Vagina (tissue), 2 donors: ENCODE data around the gene ARL6IP1. TPM values are rescaled to one million over a fixed set of nuclear protein-coding genes. Genes with fewer than 3 reads are reported as not detected.

Source experiments
- DNase-seq, 2 donors: peaks; one replicate each; pipeline ENCODE4 v3.0.0-alpha.2; 2017; ENCODE audit errors: extremely low spot score in 2 of 2
- H3K27ac ChIP-seq: fragments of 200-600 bp; sonication (generic); one replicate; pipeline ENCODE4 v1.5.1; 2019
- H3K27me3 ChIP-seq: fragments of 200-600 bp; sonication (generic); one replicate; pipeline ENCODE4 v1.5.1; 2019
- H3K36me3 ChIP-seq, 2 donors: fragments of 200-600 bp; sonication (generic); one replicate each; pipeline ENCODE4 v1.5.1; 2017 to 2019
- H3K4me1 ChIP-seq: fragments of 200-600 bp; sonication (generic); one replicate; pipeline ENCODE4 v1.5.1; 2019
- H3K4me3 ChIP-seq, 2 donors: fragments of 200-600 bp; sonication (generic); 1 replicate in 1 of 2; 2 replicates in 1 of 2; pipeline ENCODE4 v1.5.1; 2016 to 2019
- H3K9me3 ChIP-seq: fragments of 200-600 bp; sonication (generic); one replicate; pipeline ENCODE4 v1.5.1; 2019
- CTCF ChIP-seq, 3 experiments: fragments of 450-650 bp in 2 of 3; fragments of 200-600 bp in 1 of 3; sonication (generic) in 1 of 3; IDR thresholded peaks; one replicate each; pipeline ENCODE4 v1.5.1; 2017 to 2019; ENCODE audit warnings: antibody characterized with exemption in 3 of 3, mild to moderate bottlenecking in 2 of 3, moderate library complexity in 2 of 3
- POLR2A ChIP-seq, 2 donors: fragments of 450-650 bp; IDR thresholded peaks; one replicate each; pipeline ENCODE4 v1.6.1; 2017; ENCODE audit warnings: antibody characterized with exemption in 2 of 2, mild to moderate bottlenecking in 2 of 2, moderate library complexity in 2 of 2
- POLR2AphosphoS5 ChIP-seq, 2 donors: sonication (generic); formaldehyde crosslinking; IDR thresholded peaks; one replicate each; pipeline ENCODE4 v1.9.0; 2017; ENCODE audit warnings: antibody characterized with exemption in 2 of 2, mild to moderate bottlenecking in 2 of 2, low read depth in 1 of 2; ENCODE audit not compliant: insufficient read depth in 1 of 2
- intact Hi-C: fragments of 100-400 bp; cut with DNase I; formaldehyde crosslinking; loops from one replicate; pipeline ENCODE4 v1.15.1; 2023
- total RNA-seq: library from RNA; depleted of rRNA; stranded (reverse); fragments of >200 nt; gene quantifications from one replicate; pipeline ENCODE4 v1.2.3, GENCODE V29; 2016

Gene ARL6IP1
- total RNA-seq, 1 donor from 2014 or later = 103 TPM

GRCh38 chr16:18792836-18793433 lies 8.4 kb downstream of the ARL6IP1 start:
- Histone ChIP-seq H3K27me3 (no peaks in the 10 kb centered on the region), H3K4me3 (no peak overlapping the region), H3K9me3 (no peaks in the 10 kb centered on the region), H3K27ac (no peak overlapping the region), H3K4me1 (peaks cover 21% of the 10 kb centered on the region), H3K36me3 (peaks cover 0 to 52% of the 10 kb centered on the region in 2 donors)
- DNase-seq = no peak
- intact Hi-C loops = no loop called here
- TF ChIP-seq CTCF (IDR thresholded peaks at IDR 0.05) (no peak), POLR2AphosphoS5 (IDR thresholded peaks at IDR 0.05; ENCODE audit: insufficient read depth in 1 of 2, low read depth in 1 of 2) (no peak), POLR2A (IDR thresholded peaks at IDR 0.05) (no peak)

DNA sequence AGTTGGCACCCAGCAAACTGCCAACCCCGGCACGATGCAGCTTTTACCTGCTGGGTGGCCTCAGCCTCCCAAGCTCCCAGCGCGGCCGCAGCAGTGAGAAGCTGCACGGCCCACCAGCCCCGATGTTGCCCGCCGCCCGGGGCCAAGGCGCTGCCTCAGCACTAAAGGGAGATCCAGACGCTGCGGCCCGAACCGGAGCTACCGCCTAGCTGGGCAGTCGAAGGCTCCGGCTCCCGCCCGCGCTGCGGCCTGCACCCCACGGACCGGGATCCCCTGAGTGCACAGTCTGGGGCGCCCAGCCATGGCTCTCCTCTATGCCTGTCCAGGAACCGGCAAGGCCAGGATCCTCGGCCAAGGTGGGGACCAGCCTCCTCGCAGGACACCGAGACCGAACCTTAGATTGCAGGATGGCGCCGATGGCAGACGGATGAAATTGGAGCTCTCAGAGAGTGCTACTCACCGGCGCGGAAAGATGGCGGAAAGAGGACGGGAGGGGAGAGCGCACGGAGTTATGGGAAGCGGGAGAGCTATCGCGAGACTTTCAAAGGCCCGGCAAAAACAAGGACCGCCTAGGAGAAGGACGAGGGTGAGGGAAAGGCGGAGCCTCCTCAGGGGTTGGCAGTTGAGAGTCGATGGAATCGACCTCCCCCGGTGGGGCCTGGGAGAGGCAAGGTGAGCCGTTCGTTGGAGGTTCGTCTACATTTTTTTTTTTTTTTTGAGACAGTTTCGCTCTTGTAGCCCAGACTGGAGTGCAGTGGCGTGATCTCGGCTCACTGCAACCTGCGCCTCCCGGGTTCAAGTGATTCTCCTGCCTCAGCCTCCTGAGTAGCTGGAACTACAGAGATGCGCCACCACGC lies 11.3 kb downstream of the ARL6IP1 start, which contains the start of gene RPS15A:
TSS of gene RPS15A (minus strand) at position 485 of the 857 bp plus-strand sequence. CDS start 1,221 bp downstream, outside the sequence.
- peak in 1 of 2 donors; percentile 97 for DNase-seq
- intact Hi-C loops = no loop called here
- H3K4me1 ChIP-seq = peaks cover 49% of the 10 kb centered on the region
- peak within 1 kb of the TSS; percentile 81 for H3K27ac ChIP-seq
- no peaks in the 10 kb centered on the region for H3K9me3 ChIP-seq
- H3K36me3 ChIP-seq = peaks cover 0 to 65% of the 10 kb centered on the region in 2 donors
- peak within 1 kb of the TSS; percentile 63 to 75 for H3K4me3 ChIP-seq
- H3K27me3 ChIP-seq = no peaks in the 10 kb centered on the region
- no peak for TF ChIP-seq CTCF (IDR thresholded peaks at IDR 0.05)
- peak; percentile 97 to 98 for TF ChIP-seq POLR2AphosphoS5 (IDR thresholded peaks at IDR 0.05; ENCODE audit: insufficient read depth in 1 of 2, low read depth in 1 of 2)
- peak in 1 of 2 donors; percentile 57 for TF ChIP-seq POLR2A (IDR thresholded peaks at IDR 0.05)

DNA sequence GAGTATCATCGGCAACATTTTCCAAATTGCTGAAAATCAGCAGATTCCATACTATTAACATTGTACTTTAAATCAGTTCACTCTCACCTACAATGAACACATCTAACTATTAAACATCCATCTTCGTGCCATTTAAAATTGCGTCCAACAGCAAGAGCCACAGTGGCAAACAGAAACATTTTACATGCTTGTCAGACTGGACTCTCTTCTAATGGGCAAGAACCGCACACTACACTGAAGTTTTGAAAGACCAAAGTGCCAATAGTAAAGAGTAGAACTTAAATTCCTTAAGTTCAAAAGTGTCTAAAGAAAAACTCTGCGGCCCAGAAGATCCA lies 11.9 kb downstream of the ARL6IP1 start:
- peaks cover 0 to 62% of the 10 kb centered on the region in 2 donors for H3K36me3 ChIP-seq
- intact Hi-C loops = no loop called here
- no peaks in the 10 kb centered on the region for H3K27me3 ChIP-seq
- peaks cover 54% of the 10 kb centered on the region for H3K4me1 ChIP-seq
- H3K4me3 ChIP-seq = peak overlapping the region; percentile 63 to 75
- peak overlapping the region; percentile 81 for H3K27ac ChIP-seq
- TF ChIP-seq POLR2A (IDR thresholded peaks at IDR 0.05) (no peak), POLR2AphosphoS5 (IDR thresholded peaks at IDR 0.05; ENCODE audit: insufficient read depth in 1 of 2, low read depth in 1 of 2) (no peak), CTCF (IDR thresholded peaks at IDR 0.05) (no peak)
- H3K9me3 ChIP-seq = no peaks in the 10 kb centered on the region
- no peak for DNase-seq

- intact Hi-C loops = no loop called here
- no peak for TF ChIP-seq CTCF (IDR thresholded peaks at IDR 0.05)
- no peak for TF ChIP-seq POLR2A (IDR thresholded peaks at IDR 0.05)
- TF ChIP-seq POLR2AphosphoS5 (IDR thresholded peaks at IDR 0.05; ENCODE audit: insufficient read depth in 1 of 2, low read depth in 1 of 2) = no peak
- Histone ChIP-seq H3K9me3 (no peaks in the 10 kb centered on the region), H3K36me3 (peaks cover 0 to 62% of the 10 kb centered on the region in 2 donors), H3K4me1 (peaks cover 56% of the 10 kb centered on the region), H3K27ac (peak overlapping the region; percentile 81), H3K27me3 (no peaks in the 10 kb centered on the region), H3K4me3 (peak overlapping the region; percentile 63 to 75)
- no peak for DNase-seq
Observed at GRCh38 chr16:18788828-18789514, 12.4 kb downstream of the ARL6IP1 start.
